Loucy (cell line): Measurements from ENCODE around the gene SLC9A5.

Source experiments
- CTCF ChIP-seq: fragments of 200-600 bp; sonication (generic); conservative IDR thresholded peaks from 2 replicates; pipeline ENCODE4 v1.5.1; 2014; ENCODE audit warnings: mild to moderate bottlenecking, antibody characterized with exemption, low read length
- EZH2phosphoT487 ChIP-seq: fragments of 200-600 bp; IDR thresholded peaks from 2 replicates; pipeline ENCODE4 v1.6.1; 2018; ENCODE audit warnings: antibody characterized with exemption, mild to moderate bottlenecking, moderate library complexity, borderline replicate concordance

- no peak for TF ChIP-seq CTCF
- no peak for TF ChIP-seq EZH2phosphoT487
These were observed 38.5 kb upstream of the SLC9A5 start for GRCh38 chr16:67210069-67210937.
